ENCODE data around the gene EMP3. TPM values are rescaled to one million over a fixed set of nuclear protein-coding genes. Genes with fewer than 3 reads are reported as not detected.

The EMP3 gene
- total and polyA plus RNA-seq, 9 of the 15 experiments (the other 6 are each of a cell fraction or from before 2014, with no cell fraction given): 123 to 386 (median 296) TPM

DNA sequence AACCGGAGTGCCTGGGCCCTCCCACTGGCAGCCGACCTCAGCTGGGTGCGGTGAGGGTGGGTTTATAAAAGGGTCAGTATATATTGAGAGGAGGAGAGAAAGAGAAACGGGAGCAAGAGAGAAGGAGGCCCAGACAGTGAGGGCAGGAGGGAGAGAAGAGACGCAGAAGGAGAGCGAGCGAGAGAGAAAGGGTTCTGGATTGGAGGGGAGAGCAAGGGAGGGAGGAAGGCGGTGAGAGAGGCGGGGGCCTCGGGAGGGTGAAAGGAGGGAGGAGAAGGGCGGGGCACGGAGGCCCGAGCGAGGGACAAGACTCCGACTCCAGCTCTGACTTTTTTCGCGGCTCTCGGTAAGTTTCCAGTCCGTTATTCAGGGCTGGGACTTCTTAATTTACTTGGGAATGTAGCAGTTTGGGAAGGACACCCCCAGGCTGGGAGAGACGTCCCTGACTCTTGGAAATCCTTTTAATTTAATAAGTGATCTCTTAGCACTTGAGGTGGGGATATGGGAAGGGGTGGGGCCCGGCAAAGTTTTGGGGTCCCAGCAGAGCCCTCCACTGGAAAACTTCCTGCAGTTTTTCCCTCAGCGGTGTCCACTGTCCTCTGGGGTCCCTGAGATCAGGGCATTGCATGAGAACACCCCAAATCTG is at the start of gene EMP3 (continued):
- no peak for TF ChIP-seq CUX1 (CRISPR knock-in tag; IDR thresholded peaks at IDR 0.05)
- TF ChIP-seq, protein P1, sequence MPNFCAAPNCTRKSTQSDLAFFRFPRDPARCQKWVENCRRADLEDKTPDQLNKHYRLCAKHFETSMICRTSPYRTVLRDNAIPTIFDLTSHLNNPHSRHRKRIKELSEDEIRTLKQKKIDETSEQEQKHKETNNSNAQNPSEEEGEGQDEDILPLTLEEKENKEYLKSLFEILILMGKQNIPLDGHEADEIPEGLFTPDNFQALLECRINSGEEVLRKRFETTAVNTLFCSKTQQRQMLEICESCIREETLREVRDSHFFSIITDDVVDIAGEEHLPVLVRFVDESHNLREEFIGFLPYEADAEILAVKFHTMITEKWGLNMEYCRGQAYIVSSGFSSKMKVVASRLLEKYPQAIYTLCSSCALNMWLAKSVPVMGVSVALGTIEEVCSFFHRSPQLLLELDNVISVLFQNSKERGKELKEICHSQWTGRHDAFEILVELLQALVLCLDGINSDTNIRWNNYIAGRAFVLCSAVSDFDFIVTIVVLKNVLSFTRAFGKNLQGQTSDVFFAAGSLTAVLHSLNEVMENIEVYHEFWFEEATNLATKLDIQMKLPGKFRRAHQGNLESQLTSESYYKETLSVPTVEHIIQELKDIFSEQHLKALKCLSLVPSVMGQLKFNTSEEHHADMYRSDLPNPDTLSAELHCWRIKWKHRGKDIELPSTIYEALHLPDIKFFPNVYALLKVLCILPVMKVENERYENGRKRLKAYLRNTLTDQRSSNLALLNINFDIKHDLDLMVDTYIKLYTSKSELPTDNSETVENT (CRISPR knock-in tag; IDR thresholded peaks at IDR 0.05): peak; percentile 81
- no peak for TF ChIP-seq ZNF217 (CRISPR knock-in tag; IDR thresholded peaks at IDR 0.05)
- no peak for TF ChIP-seq ARHGAP35 (IDR thresholded peaks at IDR 0.05; ENCODE audit: partially characterized antibody)
- TF ChIP-seq, protein P2, sequence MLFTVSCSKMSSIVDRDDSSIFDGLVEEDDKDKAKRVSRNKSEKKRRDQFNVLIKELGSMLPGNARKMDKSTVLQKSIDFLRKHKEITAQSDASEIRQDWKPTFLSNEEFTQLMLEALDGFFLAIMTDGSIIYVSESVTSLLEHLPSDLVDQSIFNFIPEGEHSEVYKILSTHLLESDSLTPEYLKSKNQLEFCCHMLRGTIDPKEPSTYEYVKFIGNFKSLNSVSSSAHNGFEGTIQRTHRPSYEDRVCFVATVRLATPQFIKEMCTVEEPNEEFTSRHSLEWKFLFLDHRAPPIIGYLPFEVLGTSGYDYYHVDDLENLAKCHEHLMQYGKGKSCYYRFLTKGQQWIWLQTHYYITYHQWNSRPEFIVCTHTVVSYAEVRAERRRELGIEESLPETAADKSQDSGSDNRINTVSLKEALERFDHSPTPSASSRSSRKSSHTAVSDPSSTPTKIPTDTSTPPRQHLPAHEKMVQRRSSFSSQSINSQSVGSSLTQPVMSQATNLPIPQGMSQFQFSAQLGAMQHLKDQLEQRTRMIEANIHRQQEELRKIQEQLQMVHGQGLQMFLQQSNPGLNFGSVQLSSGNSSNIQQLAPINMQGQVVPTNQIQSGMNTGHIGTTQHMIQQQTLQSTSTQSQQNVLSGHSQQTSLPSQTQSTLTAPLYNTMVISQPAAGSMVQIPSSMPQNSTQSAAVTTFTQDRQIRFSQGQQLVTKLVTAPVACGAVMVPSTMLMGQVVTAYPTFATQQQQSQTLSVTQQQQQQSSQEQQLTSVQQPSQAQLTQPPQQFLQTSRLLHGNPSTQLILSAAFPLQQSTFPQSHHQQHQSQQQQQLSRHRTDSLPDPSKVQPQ (CRISPR knock-in tag; IDR thresholded peaks at IDR 0.05; ENCODE audit: borderline replicate concordance): no peak
- no peak for TF ChIP-seq SRSF9 (IDR thresholded peaks at IDR 0.05; ENCODE audit: borderline replicate concordance, low read depth, low read length)
- TF ChIP-seq GATAD2B (IDR thresholded peaks at IDR 0.05; ENCODE audit: borderline replicate concordance): no peak
- no peak for TF ChIP-seq DDX20 (tag; IDR thresholded peaks at IDR 0.05; ENCODE audit: low read depth)
- no peak; the same call in none of the 2 replicates for TF ChIP-seq SPI1 (IDR thresholded peaks at IDR 0.05; ENCODE audit: borderline replicate concordance, low read depth, low read length)
- no peak for TF ChIP-seq ZNF655 (CRISPR knock-in tag; IDR thresholded peaks at IDR 0.05)
- TF ChIP-seq E2F6 (IDR thresholded peaks at IDR 0.05; ENCODE audit: borderline replicate concordance in 1 of 2, extremely low read depth in 1 of 2, insufficient read depth in 1 of 2, insufficient read length in 1 of 2, low read depth in 1 of 2, low read length in 1 of 2, poor library complexity in 1 of 2, severe bottlenecking in 1 of 2): peak in 1 of 2 experiments; percentile 37
- TF ChIP-seq, protein P3, sequence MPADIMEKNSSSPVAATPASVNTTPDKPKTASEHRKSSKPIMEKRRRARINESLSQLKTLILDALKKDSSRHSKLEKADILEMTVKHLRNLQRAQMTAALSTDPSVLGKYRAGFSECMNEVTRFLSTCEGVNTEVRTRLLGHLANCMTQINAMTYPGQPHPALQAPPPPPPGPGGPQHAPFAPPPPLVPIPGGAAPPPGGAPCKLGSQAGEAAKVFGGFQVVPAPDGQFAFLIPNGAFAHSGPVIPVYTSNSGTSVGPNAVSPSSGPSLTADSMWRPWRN (IDR thresholded peaks at IDR 0.05; ENCODE audit: low read depth): no peak

Data from K562 (cell line).